MG63 (cell line): ENCODE results near the gene SMARCD3. TPM values are rescaled to one million over a fixed set of nuclear protein-coding genes. Genes with fewer than 3 reads are reported as not detected.

Experiments used
- DNase-seq: peaks from one replicate; pipeline ENCODE4 v3.0.0-alpha.2; 2020
- H3K27me3 ChIP-seq: fragments of 250-450 bp; sonication (Bioruptor Pico); 2 replicates; pipeline ENCODE4 v1.5.1; 2020; ENCODE audit warnings: mild to moderate bottlenecking, moderate library complexity
- H3K36me3 ChIP-seq: fragments of 250-450 bp; sonication (Bioruptor Pico); 2 replicates; pipeline ENCODE4 v1.5.1; 2020; ENCODE audit warnings: mild to moderate bottlenecking, moderate library complexity
- H3K4me3 ChIP-seq: fragments of 250-450 bp; sonication (Bioruptor Pico); 2 replicates; pipeline ENCODE4 v1.5.1; 2020; ENCODE audit warnings: mild to moderate bottlenecking, moderate library complexity
- H3K9me3 ChIP-seq: fragments of 250-450 bp; sonication (Bioruptor Pico); 2 replicates; pipeline ENCODE4 v1.5.1; 2020; ENCODE audit warnings: mild to moderate bottlenecking, moderate library complexity
- total RNA-seq: library from RNA; depleted of rRNA; stranded (reverse); fragments of >200 nt; shearing (Covaris generic); gene quantifications from 2 replicates; pipeline ENCODE4 v1.2.3, GENCODE V29; 2014; ENCODE audit warnings: low replicate concordance; rRNA removed

Gene SMARCD3
- 12.0 and 14.2 TPM in 2 replicates for total RNA-seq

GRCh38 chr7:151248346-151249033 lies at the start of gene SMARCD3:
TSS of gene SMARCD3 (minus strand) at chr7:151248694. CDS start at chr7:151248562, 132 bp downstream.
- DNase-seq = peak; percentile 41
- Histone ChIP-seq H3K36me3 (no peaks in the 10 kb centered on the region), H3K4me3 (peak within 1 kb of the TSS; percentile 47), H3K27me3 (no peaks in the 10 kb centered on the region), H3K9me3 (no peaks in the 10 kb centered on the region)

- DNase-seq = no peak
- Histone ChIP-seq H3K4me3 (no peak overlapping the region), H3K27me3 (no peaks in the 10 kb centered on the region), H3K36me3 (no peaks in the 10 kb centered on the region), H3K9me3 (no peaks in the 10 kb centered on the region)
Observed at GRCh38 chr7:151296202-151296992, 47.9 kb upstream of the SMARCD3 start.

GRCh38 chr7:151292850-151293249 lies 44.4 kb upstream of the SMARCD3 start:
- H3K36me3 ChIP-seq = no peaks in the 10 kb centered on the region
- no peaks in the 10 kb centered on the region for H3K9me3 ChIP-seq
- H3K27me3 ChIP-seq = no peaks in the 10 kb centered on the region
- H3K4me3 ChIP-seq = no peak overlapping the region
- DNase-seq = no peak

- H3K36me3 ChIP-seq = no peaks in the 10 kb centered on the region
- DNase-seq = no peak
Observed at GRCh38 chr7:151291206-151291605, 42.7 kb upstream of the SMARCD3 start.

GRCh38 chr7:151290355-151290760 lies 41.9 kb upstream of the SMARCD3 start:
- DNase-seq = no peak
- Histone ChIP-seq H3K36me3 (no peaks in the 10 kb centered on the region), H3K4me3 (no peak overlapping the region), H3K27me3 (no peaks in the 10 kb centered on the region), H3K9me3 (no peaks in the 10 kb centered on the region)

More at GRCh38 chr7:151291206-151291605, 42.7 kb upstream of the SMARCD3 start:
- Histone ChIP-seq H3K4me3 (no peak overlapping the region), H3K9me3 (no peaks in the 10 kb centered on the region), H3K27me3 (no peaks in the 10 kb centered on the region)

- no peaks in the 10 kb centered on the region for H3K27me3 ChIP-seq
- no peak for DNase-seq
- no peak overlapping the region for H3K4me3 ChIP-seq
- no peaks in the 10 kb centered on the region for H3K9me3 ChIP-seq
- H3K36me3 ChIP-seq = no peaks in the 10 kb centered on the region
Observed at GRCh38 chr7:151289891-151290290, 41.4 kb upstream of the SMARCD3 start.

- Histone ChIP-seq H3K36me3 (no peaks in the 10 kb centered on the region), H3K4me3 (no peak overlapping the region), H3K27me3 (no peaks in the 10 kb centered on the region), H3K9me3 (no peaks in the 10 kb centered on the region)
- no peak for DNase-seq
Observed at GRCh38 chr7:151286148-151286547, 37.7 kb upstream of the SMARCD3 start.

- no peak for DNase-seq
- Histone ChIP-seq H3K9me3 (no peaks in the 10 kb centered on the region), H3K4me3 (no peak overlapping the region), H3K27me3 (no peaks in the 10 kb centered on the region), H3K36me3 (no peaks in the 10 kb centered on the region)
Observed at GRCh38 chr7:151283302-151283701, 34.8 kb upstream of the SMARCD3 start.

- Histone ChIP-seq H3K9me3 (no peaks in the 10 kb centered on the region), H3K4me3 (no peak overlapping the region), H3K36me3 (no peaks in the 10 kb centered on the region), H3K27me3 (no peaks in the 10 kb centered on the region)
- DNase-seq = no peak
Observed at GRCh38 chr7:151282111-151282510, 33.6 kb upstream of the SMARCD3 start.

- Histone ChIP-seq H3K4me3 (no peak overlapping the region), H3K27me3 (no peaks in the 10 kb centered on the region), H3K36me3 (no peaks in the 10 kb centered on the region), H3K9me3 (no peaks in the 10 kb centered on the region)
- DNase-seq = no peak
Observed at GRCh38 chr7:151281686-151282085, 33.2 kb upstream of the SMARCD3 start.

- no peaks in the 10 kb centered on the region for H3K27me3 ChIP-seq
- DNase-seq = no peak
- no peaks in the 10 kb centered on the region for H3K36me3 ChIP-seq
- no peak overlapping the region for H3K4me3 ChIP-seq
- H3K9me3 ChIP-seq = no peaks in the 10 kb centered on the region
Observed at GRCh38 chr7:151280388-151281019, 32.0 kb upstream of the SMARCD3 start.

GRCh38 chr7:151279868-151280267 lies 31.4 kb upstream of the SMARCD3 start:
- no peaks in the 10 kb centered on the region for H3K36me3 ChIP-seq
- H3K27me3 ChIP-seq = no peaks in the 10 kb centered on the region
- no peak for DNase-seq
- no peak overlapping the region for H3K4me3 ChIP-seq
- no peaks in the 10 kb centered on the region for H3K9me3 ChIP-seq

GRCh38 chr7:151278949-151279348 lies 30.5 kb upstream of the SMARCD3 start:
- Histone ChIP-seq H3K4me3 (no peak overlapping the region), H3K9me3 (no peaks in the 10 kb centered on the region), H3K27me3 (no peaks in the 10 kb centered on the region), H3K36me3 (no peaks in the 10 kb centered on the region)
- no peak for DNase-seq

- Histone ChIP-seq H3K36me3 (no peaks in the 10 kb centered on the region), H3K4me3 (no peak overlapping the region), H3K27me3 (no peaks in the 10 kb centered on the region), H3K9me3 (no peaks in the 10 kb centered on the region)
- no peak for DNase-seq
Observed at GRCh38 chr7:151277631-151278030, 29.1 kb upstream of the SMARCD3 start.

- peak; percentile 55 for DNase-seq
- H3K36me3 ChIP-seq = no peaks in the 10 kb centered on the region
- no peaks in the 10 kb centered on the region for H3K9me3 ChIP-seq
- H3K4me3 ChIP-seq = no peak overlapping the region
- H3K27me3 ChIP-seq = no peaks in the 10 kb centered on the region
Observed at GRCh38 chr7:151276666-151277590, 28.4 kb upstream of the SMARCD3 start.

GRCh38 chr7:151275813-151276577 lies 27.5 kb upstream of the SMARCD3 start:
- DNase-seq = no peak
- Histone ChIP-seq H3K36me3 (no peaks in the 10 kb centered on the region), H3K4me3 (no peak overlapping the region)

More at GRCh38 chr7:151275813-151276577, 27.5 kb upstream of the SMARCD3 start:
- no peaks in the 10 kb centered on the region for H3K27me3 ChIP-seq
- H3K9me3 ChIP-seq = no peaks in the 10 kb centered on the region
